NCI-H128 (cell line): Measurements from ENCODE around the gene GBP2.
"Not testable (repeated sequence)": the region's sequence is repeated elsewhere in the genome, so short reads cannot be mapped to it uniquely, and the experiment has no call there.

Experiments
- DNase-seq: peaks from one replicate; lab custom pipeline; 2025; ENCODE audit not compliant: unreplicated experiment; lab: John Stamatoyannopoulos, UW

GBP2 gene

GRCh38 chr1:89128003-89128458 lies 2.1 kb upstream of the GBP2 start:
- not testable (repeated sequence) for DNase-seq

GRCh38 chr1:89126602-89127565 lies 970 bp upstream of the GBP2 start:
- not testable (repeated sequence) for DNase-seq

- DNase-seq: no peak
Observed at GRCh38 chr1:89125240-89125912, 538 bp downstream of the GBP2 start.

DNA sequence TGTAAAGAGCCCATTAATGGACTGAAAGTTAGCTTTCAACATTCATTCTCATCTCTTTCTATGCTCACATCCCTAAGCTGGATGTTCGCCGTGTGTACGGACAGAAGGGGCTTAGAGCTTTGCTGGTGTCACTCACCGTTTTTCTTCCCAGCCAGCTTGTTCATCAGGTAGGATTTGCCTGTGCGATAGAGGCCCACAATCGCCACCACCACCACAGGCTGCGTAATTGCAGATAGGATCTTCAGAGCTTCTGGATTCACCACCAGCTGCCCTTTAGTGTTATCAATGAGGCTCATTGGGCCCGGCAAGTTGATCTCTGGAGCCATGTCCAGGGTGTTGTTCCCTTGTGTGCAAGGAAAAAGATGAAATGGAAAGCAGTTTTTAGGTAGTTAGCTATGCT lies 4.3 kb downstream of the GBP2 start:
- DNase-seq: no peak

GRCh38 chr1:89114662-89115061 lies 11.3 kb downstream of the GBP2 start:
- no peak for DNase-seq

GRCh38 chr1:89112871-89113613 lies 12.9 kb downstream of the GBP2 start:
- no peak for DNase-seq

DNA sequence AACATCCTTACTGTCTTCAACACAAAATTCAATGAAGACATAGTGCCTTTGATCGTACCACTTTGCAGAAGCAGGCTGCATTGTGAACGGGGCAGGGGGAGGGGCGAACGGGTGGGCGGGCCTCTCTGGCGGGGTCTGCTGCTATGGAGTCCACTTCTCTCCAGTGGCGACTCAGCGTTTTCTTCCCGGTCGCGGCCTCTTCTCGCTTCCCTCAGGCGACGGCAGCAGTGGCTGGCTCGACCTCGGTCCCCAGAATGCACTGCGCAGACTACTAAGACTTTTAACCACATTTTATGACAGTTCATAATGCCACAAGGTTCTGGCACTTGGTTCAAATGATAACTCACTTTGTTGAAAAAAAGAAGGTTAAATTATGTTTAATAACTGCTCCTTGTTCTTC lies 21.2 kb downstream of the GBP2 start:
- DNase-seq: no peak

GRCh38 chr1:89104147-89104546 lies 21.8 kb downstream of the GBP2 start:
- no peak for DNase-seq

GRCh38 chr1:89102021-89102420 lies 23.9 kb downstream of the GBP2 start:
- DNase-seq: no peak

- no peak for DNase-seq
Observed at GRCh38 chr1:89100412-89100811, 25.5 kb downstream of the GBP2 start.

DNA sequence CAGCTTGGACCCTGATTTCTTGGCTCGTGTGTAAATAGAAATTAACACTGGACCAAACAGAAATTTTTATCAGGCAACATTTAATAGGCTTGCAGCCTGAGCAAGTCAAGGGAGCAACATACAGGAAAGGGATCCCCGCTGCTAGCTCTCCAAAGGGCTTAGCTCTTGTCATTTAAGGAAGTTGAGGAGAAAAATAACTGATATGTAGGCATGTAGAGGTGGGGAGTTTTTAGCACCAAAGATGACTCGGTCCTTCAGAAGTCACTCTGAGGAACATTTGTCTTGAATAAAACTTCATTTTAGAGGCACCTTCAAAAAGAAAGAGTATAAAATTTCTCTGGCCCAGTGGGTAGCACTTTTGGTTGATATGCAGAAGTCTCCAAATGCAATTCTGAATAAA lies 27.1 kb downstream of the GBP2 start:
- no peak for DNase-seq

DNA sequence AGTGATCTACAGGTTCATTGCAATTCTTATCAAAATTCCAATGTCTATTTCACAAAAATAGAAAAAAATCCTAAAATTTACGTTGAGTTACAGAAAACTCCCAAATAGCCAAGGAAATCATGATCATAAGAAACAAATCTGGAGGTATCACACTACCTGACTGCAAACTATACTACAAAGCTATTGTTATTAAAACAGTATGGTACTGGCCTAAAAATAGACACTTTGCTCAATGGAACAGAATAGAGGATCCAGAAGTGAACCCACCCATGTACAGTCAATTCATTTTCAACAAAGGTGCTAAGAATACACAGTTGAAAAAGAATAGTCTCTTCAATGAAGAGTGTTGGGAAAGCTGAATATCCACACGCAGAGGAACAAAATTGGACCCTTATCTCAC lies 30.2 kb downstream of the GBP2 start:
- no peak for DNase-seq

GRCh38 chr1:89089962-89090361 lies 36.0 kb downstream of the GBP2 start:
- no peak for DNase-seq

- no peak for DNase-seq
Observed at GRCh38 chr1:89088572-89088971, 37.3 kb downstream of the GBP2 start.

DNA sequence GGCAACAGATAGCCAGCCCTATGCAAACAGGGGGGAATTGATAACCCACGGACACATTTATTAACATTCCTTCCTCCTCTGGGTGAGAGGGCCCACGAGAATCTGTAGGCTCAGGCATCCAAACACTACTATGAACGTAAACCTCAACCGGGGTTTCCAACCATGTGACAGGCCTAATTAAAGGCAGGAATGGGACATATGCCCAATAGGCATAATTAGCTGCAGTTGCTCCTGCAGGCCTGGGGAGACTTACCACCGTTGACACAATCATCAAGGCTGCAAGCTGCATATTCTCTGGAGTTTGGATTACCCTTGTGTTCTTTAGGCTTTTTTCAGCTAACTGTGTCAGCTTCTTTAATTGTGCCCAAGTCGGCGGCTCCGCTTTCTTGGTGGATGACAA lies 38.7 kb downstream of the GBP2 start:
- no peak for DNase-seq

GRCh38 chr1:89085781-89086180 lies 40.1 kb downstream of the GBP2 start:
- DNase-seq: peak; percentile 41

- no peak for DNase-seq
Observed at GRCh38 chr1:89081005-89081404, 44.9 kb downstream of the GBP2 start.

DNA sequence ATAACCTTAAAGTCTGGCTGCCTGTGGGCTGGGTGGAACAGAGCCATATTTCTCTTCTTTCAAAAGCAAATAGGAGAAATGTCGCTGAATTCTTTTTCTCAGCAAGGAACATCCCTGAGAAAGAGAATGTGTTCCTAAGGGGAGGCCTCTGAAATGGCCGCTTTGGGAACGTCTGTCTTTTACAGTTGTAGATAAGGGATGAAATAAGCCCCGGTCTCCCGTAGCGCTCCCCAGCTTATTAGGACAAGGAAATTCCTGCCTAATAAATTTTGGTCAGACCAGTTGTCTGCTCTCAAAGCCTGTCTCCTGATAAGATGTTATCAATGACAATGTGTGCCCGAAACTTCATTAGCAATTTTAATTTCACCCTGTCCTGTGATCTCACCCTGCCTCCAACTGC lies 45.8 kb downstream of the GBP2 start:
- DNase-seq: not testable (repeated sequence)

- DNase-seq: not testable (repeated sequence)
Observed at GRCh38 chr1:89072466-89073065, 53.3 kb downstream of the GBP2 start.

DNA sequence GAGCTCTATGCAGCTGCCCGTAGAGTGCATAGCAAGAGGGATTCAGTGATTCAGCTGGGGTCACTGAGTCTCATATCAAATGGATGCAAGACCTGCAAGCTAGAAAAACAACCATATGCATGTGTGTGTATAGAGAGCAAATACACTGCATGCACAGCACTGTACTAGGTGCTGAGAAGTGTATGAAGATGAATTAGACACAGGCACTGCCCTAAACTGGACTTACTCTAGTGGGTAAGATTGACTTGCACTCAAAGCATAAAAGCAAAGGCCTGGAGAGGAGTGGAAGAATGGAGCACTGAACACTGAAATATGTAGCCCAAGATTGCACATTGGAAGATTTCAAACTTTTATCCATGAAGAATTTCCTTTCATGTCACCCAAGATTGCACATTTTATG lies 55.4 kb downstream of the GBP2 start:
- DNase-seq: no peak

DNA sequence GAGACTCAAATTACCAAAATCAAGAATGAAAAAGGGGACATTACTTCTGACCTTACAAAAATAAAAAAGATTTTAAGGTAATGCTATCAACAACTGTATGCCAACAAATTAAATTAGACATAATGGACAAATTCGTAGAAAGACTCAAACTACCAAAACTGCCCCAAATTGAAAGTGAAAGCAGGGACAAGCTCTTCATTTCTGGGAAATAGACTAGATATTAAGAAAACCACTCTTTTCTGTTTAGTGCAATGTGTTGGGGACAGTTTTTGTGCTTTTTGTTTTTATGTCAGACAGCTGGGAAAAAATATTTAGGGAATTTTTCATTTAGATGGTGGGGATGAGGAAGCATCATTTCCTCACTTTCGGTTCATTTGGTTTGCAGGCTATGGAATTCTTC lies 56.0 kb downstream of the GBP2 start:
- no peak for DNase-seq
